Activated CD8-positive, alpha-beta T cell treated with anti-CD3 and anti-CD28 coated beads for 36 hours (primary cell): ENCODE data around the gene PGM1. TPM values are rescaled to one million over a fixed set of nuclear protein-coding genes. Genes with fewer than 3 reads are reported as not detected.
A peak's percentile ranks its signal among the peaks of the same experiment; 100 is the strongest.

Experiments
- ATAC-seq: fragments of 200-7000 bp; cut with Tn5 transposase; one replicate; pipeline ENCODE4 v1.10.0; 2021; ENCODE audit warnings: mild to moderate bottlenecking, moderate library complexity
- CTCF ChIA-PET: fragments of 350-600 bp; sonication (Branson Sonifier 250); formaldehyde crosslinking; loops from one replicate; lab custom pipeline; 2021; ENCODE audit warnings: antibody characterized with exemption; lab: Charles Lee
- POLR2A ChIA-PET: fragments of 350-600 bp; sonication (Branson Sonifier 250); formaldehyde crosslinking; loops from one replicate; lab custom pipeline; 2021; ENCODE audit warnings: antibody characterized with exemption; lab: Charles Lee
- DNase-seq: peaks from one replicate; pipeline ENCODE4 v3.0.0-alpha.2; 2020
- H3K27ac Mint-ChIP-seq: one replicate; pipeline ENCODE4 v1.8.0; 2021; ENCODE audit warnings: mild to moderate bottlenecking, mixed read lengths
- H3K27me3 Mint-ChIP-seq: one replicate; pipeline ENCODE4 v1.8.0; 2021; ENCODE audit warnings: mixed read lengths
- H3K36me3 Mint-ChIP-seq: one replicate; pipeline ENCODE4 v1.8.0; 2021; ENCODE audit warnings: low read depth, mixed read lengths
- H3K4me1 Mint-ChIP-seq: one replicate; pipeline ENCODE4 v1.8.0; 2021; ENCODE audit warnings: low read depth, mixed read lengths
- H3K4me3 Mint-ChIP-seq: one replicate; pipeline ENCODE4 v1.8.0; 2021; ENCODE audit warnings: mild to moderate bottlenecking, moderate library complexity, mixed read lengths
- H3K9me3 Mint-ChIP-seq: one replicate; pipeline ENCODE4 v1.8.0; 2021; ENCODE audit warnings: mixed read lengths
- CTCF ChIP-seq: fragments of 200-600 bp; IDR thresholded peaks from one replicate; pipeline ENCODE4 v1.8.0; 2022; ENCODE audit warnings: antibody characterized with exemption, mild to moderate bottlenecking
- intact Hi-C: fragments of 100-400 bp; cut with micrococcal nuclease; formaldehyde crosslinking; loops from one replicate; pipeline ENCODE4 v1.10.0; 2022
- total RNA-seq, 2 experiments: library from RNA; stranded (reverse); gene quantifications; one replicate each; pipeline ENCODE4 v1.2.3, GENCODE V29; 2021

PGM1 gene
- total RNA-seq, 2 experiments from 2014 or later = 47.4 to 48.9 TPM

GRCh38 chr1:63615768-63616420, 22.7 kb downstream of the PGM1 start:
- H3K36me3 Mint-ChIP-seq = no peaks in the 10 kb centered on the region
- peak; percentile 84 for TF ChIP-seq CTCF
- no peak overlapping the region for H3K27ac Mint-ChIP-seq
- ATAC-seq (peak; percentile 69), DNase-seq (peak; percentile 68)
- ChIA-PET POLR2A (no interaction called here), CTCF (interaction anchor here (0.8 to 2.0 kb wide), 8 partner anchors 9 to 629 kb away, joined by 3 to 19 read pairs (median 4); no protein-coding TSS in a partner anchor)
- H3K4me3 Mint-ChIP-seq = no peak overlapping the region
- intact Hi-C loops = loop anchor here (2.0 to 5.0 kb wide), 2 partner anchors 521 to 631 kb away; no protein-coding TSS in a partner anchor
- H3K9me3 Mint-ChIP-seq = no peaks in the 10 kb centered on the region
- no peaks in the 10 kb centered on the region for H3K4me1 Mint-ChIP-seq
- H3K27me3 Mint-ChIP-seq = no peaks in the 10 kb centered on the region

GRCh38 chr1:63617450-63617849, 24.2 kb downstream of the PGM1 start:
- H3K27ac Mint-ChIP-seq = no peak overlapping the region
- no peaks in the 10 kb centered on the region for H3K27me3 Mint-ChIP-seq
- no peak for TF ChIP-seq CTCF
- H3K4me3 Mint-ChIP-seq = no peak overlapping the region
- no peak for DNase-seq
- intact Hi-C loops = loop anchor here (2.0 to 5.0 kb wide), 2 partner anchors 519 to 630 kb away; no protein-coding TSS in a partner anchor
- ATAC-seq = no peak
- H3K36me3 Mint-ChIP-seq = no peaks in the 10 kb centered on the region
- CTCF ChIA-PET = interaction anchor here (0.8 to 2.0 kb wide), 9 partner anchors 11 to 629 kb away, joined by 3 to 19 read pairs (median 4); no protein-coding TSS in a partner anchor
- POLR2A ChIA-PET = no interaction called here
- no peaks in the 10 kb centered on the region for H3K4me1 Mint-ChIP-seq
- H3K9me3 Mint-ChIP-seq = no peaks in the 10 kb centered on the region

- Mint-ChIP-seq H3K27me3 (no peaks in the 10 kb centered on the region), H3K27ac (no peak overlapping the region), H3K4me1 (no peaks in the 10 kb centered on the region), H3K9me3 (no peaks in the 10 kb centered on the region), H3K4me3 (no peak overlapping the region), H3K36me3 (no peaks in the 10 kb centered on the region)
- no peak for TF ChIP-seq CTCF
- ChIA-PET CTCF (interaction anchor here (1.1 kb wide), 1 partner anchor 518 kb away, joined by 4 read pairs; no protein-coding TSS in a partner anchor), POLR2A (no interaction called here)
- no peak for ATAC-seq
- DNase-seq = no peak
- intact Hi-C loops = loop anchor here (5.0 kb wide), 1 partner anchor 629 kb away; no protein-coding TSS in a partner anchor
These were observed 24.8 kb downstream of the PGM1 start for GRCh38 chr1:63618011-63618410.

GRCh38 chr1:63619558-63619957, 26.3 kb downstream of the PGM1 start:
- ChIA-PET CTCF (interaction anchor here (1.1 kb wide), 1 partner anchor 627 kb away, joined by 4 read pairs; no protein-coding TSS in a partner anchor), POLR2A (no interaction called here)
- Mint-ChIP-seq H3K4me3 (no peak overlapping the region), H3K27ac (no peak overlapping the region), H3K36me3 (no peaks in the 10 kb centered on the region), H3K9me3 (no peaks in the 10 kb centered on the region), H3K4me1 (no peaks in the 10 kb centered on the region), H3K27me3 (no peaks in the 10 kb centered on the region)
- intact Hi-C loops = loop anchor here (5.0 kb wide), 1 partner anchor 628 kb away; no protein-coding TSS in a partner anchor
- TF ChIP-seq CTCF = no peak
- DNase-seq = no peak
- no peak for ATAC-seq

GRCh38 chr1:63620671-63621070, 27.5 kb downstream of the PGM1 start:
- no peak overlapping the region for H3K27ac Mint-ChIP-seq
- ATAC-seq (no peak), DNase-seq (no peak)
- H3K36me3 Mint-ChIP-seq = no peaks in the 10 kb centered on the region
- TF ChIP-seq CTCF = no peak
- H3K4me3 Mint-ChIP-seq = no peak overlapping the region
- peaks cover 3% of the 10 kb centered on the region for H3K4me1 Mint-ChIP-seq
- intact Hi-C loops = no loop called here
- no peaks in the 10 kb centered on the region for H3K27me3 Mint-ChIP-seq
- POLR2A ChIA-PET = interaction anchor here (0.8 kb wide), 1 partner anchor 367 kb away, joined by 3 read pairs; no protein-coding TSS in a partner anchor
- no peaks in the 10 kb centered on the region for H3K9me3 Mint-ChIP-seq
- CTCF ChIA-PET = interaction anchor here (1.5 kb wide), 1 partner anchor 626 kb away, joined by 7 read pairs; no protein-coding TSS in a partner anchor
